ENCODE measurements around the gene CPT1B. TPM values are rescaled to one million over a fixed set of nuclear protein-coding genes. Genes with fewer than 3 reads are reported as not detected.
A peak's percentile ranks its signal among the peaks of the same experiment; 100 is the strongest.

Gene CPT1B
- polyA plus RNA-seq, 3 donors, result 0.18 to 66.9 TPM; not detected in 1

DNA sequence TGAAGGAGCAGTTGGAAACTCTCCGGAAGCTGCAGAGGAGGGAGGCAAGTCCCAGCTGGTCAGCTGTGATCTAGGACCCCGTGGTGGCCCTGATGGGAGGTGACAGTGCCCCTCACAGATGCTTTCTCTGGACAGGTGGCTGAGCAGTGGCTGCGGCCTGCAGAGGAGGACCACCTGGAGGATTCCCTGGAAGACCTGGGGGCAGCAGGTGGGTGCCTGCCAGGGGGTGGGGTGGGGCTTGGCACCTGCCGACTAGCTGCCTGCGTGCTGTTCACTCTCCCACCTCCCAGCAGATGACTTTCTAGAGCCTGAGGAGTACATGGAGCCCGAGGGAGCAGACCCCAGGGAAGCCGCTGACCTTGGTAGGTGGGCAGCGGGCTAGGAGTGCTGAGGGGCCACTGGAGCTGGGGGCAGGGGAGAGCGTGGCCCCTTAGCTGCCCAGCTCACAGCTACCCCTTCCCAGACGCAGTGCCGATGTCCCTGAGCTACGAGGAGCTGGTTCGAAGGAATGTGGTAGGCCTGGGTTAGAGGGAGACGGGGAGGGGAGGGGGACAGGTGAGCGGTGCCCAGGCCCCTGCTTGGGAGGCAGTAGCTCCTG is 55.9 kb downstream of the CPT1B start:
- Mint-ChIP-seq H3K27me3 (ENCODE audit: low read depth in 3 of 3) (peaks cover 0 to under 1% (median 0%) of the 10 kb centered on the region in 3 donors), H3K27ac (peak overlapping the region in 2 of 7 donors; percentile 40 to 46), H3K36me3 (peaks cover 31 to 65% of the 10 kb centered on the region in 2 donors), H3K4me3 (no peak overlapping the region), H3K4me1 (peaks cover 16% of the 10 kb centered on the region), H3K9me3 (peaks cover 0 to 1% (median 0%) of the 10 kb centered on the region in 7 donors)
- DNase-seq, result no peak
- TF ChIP-seq, protein P1, sequence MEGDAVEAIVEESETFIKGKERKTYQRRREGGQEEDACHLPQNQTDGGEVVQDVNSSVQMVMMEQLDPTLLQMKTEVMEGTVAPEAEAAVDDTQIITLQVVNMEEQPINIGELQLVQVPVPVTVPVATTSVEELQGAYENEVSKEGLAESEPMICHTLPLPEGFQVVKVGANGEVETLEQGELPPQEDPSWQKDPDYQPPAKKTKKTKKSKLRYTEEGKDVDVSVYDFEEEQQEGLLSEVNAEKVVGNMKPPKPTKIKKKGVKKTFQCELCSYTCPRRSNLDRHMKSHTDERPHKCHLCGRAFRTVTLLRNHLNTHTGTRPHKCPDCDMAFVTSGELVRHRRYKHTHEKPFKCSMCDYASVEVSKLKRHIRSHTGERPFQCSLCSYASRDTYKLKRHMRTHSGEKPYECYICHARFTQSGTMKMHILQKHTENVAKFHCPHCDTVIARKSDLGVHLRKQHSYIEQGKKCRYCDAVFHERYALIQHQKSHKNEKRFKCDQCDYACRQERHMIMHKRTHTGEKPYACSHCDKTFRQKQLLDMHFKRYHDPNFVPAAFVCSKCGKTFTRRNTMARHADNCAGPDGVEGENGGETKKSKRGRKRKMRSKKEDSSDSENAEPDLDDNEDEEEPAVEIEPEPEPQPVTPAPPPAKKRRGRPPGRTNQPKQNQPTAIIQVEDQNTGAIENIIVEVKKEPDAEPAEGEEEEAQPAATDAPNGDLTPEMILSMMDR (IDR thresholded peaks at IDR 0.05), result no peak
- intact Hi-C loops (cut with micrococcal nuclease), result no loop called here
- H2AFZ ChIP-seq (ENCODE audit: insufficient read depth, low read depth, low read length, poor library complexity, severe bottlenecking), result no peak overlapping the region
- peaks cover 54 to 66% of the 10 kb centered on the region in 2 donors for H3K36me3 ChIP-seq (replicated peaks in 1 of 2; ENCODE audit: control insufficient read depth in 1 of 2, insufficient read depth in 2 of 2, low read length in 2 of 2)
- H3K27me3 ChIP-seq (ENCODE audit: control insufficient read depth in 2 of 2, insufficient read depth in 2 of 2, low read length in 2 of 2), result no peaks in the 10 kb centered on the region
- no peak overlapping the region for H3K27ac ChIP-seq (ENCODE audit: low read depth in 1 of 2, low read length in 2 of 2)
- no peaks in the 10 kb centered on the region for H3K9me3 ChIP-seq (replicated peaks in 1 of 2; ENCODE audit: control insufficient read depth in 1 of 2, insufficient read depth in 1 of 2, low read length in 2 of 2)
- 97% methylated on average over 3 of the region's 15 CpGs for WGBS (ENCODE audit: insufficient coverage)
- no peak overlapping the region for H3K4me3 ChIP-seq (replicated peaks in 1 of 3; ENCODE audit: low read depth in 2 of 3, low read length in 3 of 3)
- H3K79me2 ChIP-seq (ENCODE audit: insufficient read depth, low read length), result peaks cover 31% of the 10 kb centered on the region
- no peak overlapping the region for H3K9ac ChIP-seq (ENCODE audit: insufficient read depth, low read length, poor library complexity, severe bottlenecking)
- no peak overlapping the region for H3K4me2 ChIP-seq (replicated peaks; ENCODE audit: extremely low read depth, low read length, poor library complexity, severe bottlenecking)
- peaks cover 19 to 36% of the 10 kb centered on the region in 2 donors for H3K4me1 ChIP-seq (ENCODE audit: control insufficient read depth in 1 of 2, insufficient read depth in 2 of 2, low read length in 2 of 2)
- peaks cover 62% of the 10 kb centered on the region for H4K20me1 ChIP-seq (ENCODE audit: insufficient read depth, low read length)

DNA sequence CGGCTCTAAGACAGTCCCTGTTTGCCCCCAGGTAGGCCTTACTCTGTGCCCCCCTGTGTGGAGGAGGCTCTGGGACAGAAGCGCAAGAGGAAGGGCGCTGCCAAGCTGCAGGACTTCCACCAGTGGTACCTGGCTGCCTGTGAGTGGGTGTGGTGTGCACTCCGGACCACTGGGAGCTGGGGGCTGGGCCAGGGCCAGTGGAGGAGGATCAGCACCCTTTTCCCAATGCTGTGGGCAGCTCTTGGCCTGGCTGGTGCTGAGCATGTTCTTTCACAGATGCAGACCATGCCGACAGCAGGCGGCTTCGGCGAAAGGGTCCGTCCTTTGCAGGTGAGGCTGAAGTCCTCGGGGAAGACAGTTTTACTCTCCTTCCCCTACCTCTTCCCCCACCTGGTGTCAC is 56.5 kb downstream of the CPT1B start:
- H3K9me3 Mint-ChIP-seq, result peaks cover 0 to 1% (median 0%) of the 10 kb centered on the region in 7 donors
- peaks cover 30 to 67% of the 10 kb centered on the region in 2 donors for H3K36me3 Mint-ChIP-seq
- H3K9me3 ChIP-seq (replicated peaks in 1 of 2; ENCODE audit: control insufficient read depth in 1 of 2, insufficient read depth in 1 of 2, low read length in 2 of 2), result no peaks in the 10 kb centered on the region
- 92% methylated on average over 10 of the region's 10 CpGs for WGBS (ENCODE audit: insufficient coverage)
- peaks cover 15 to 30% of the 10 kb centered on the region in 2 donors for H3K4me1 ChIP-seq (ENCODE audit: control insufficient read depth in 1 of 2, insufficient read depth in 2 of 2, low read length in 2 of 2)
- no peak for DNase-seq
- no peaks in the 10 kb centered on the region for H3K27me3 ChIP-seq (ENCODE audit: control insufficient read depth in 2 of 2, insufficient read depth in 2 of 2, low read length in 2 of 2)
- no peak overlapping the region for H2AFZ ChIP-seq (ENCODE audit: insufficient read depth, low read depth, low read length, poor library complexity, severe bottlenecking)
- no peak overlapping the region for H3K4me3 ChIP-seq (replicated peaks in 1 of 3; ENCODE audit: low read depth in 2 of 3, low read length in 3 of 3)
- TF ChIP-seq, protein P1 (IDR thresholded peaks at IDR 0.05), result no peak
- peaks cover 56% of the 10 kb centered on the region for H4K20me1 ChIP-seq (ENCODE audit: insufficient read depth, low read length)
- H3K79me2 ChIP-seq (ENCODE audit: insufficient read depth, low read length), result peaks cover 28% of the 10 kb centered on the region
- no peak overlapping the region for H3K4me2 ChIP-seq (replicated peaks; ENCODE audit: extremely low read depth, low read length, poor library complexity, severe bottlenecking)
- intact Hi-C loops (cut with micrococcal nuclease), result no loop called here
- peaks cover 0 to 2% (median 0%) of the 10 kb centered on the region in 3 donors for H3K27me3 Mint-ChIP-seq (ENCODE audit: low read depth in 3 of 3)
- H3K4me1 Mint-ChIP-seq, result peaks cover 10% of the 10 kb centered on the region
- no peak overlapping the region for H3K27ac Mint-ChIP-seq
- H3K36me3 ChIP-seq (replicated peaks in 1 of 2; ENCODE audit: control insufficient read depth in 1 of 2, insufficient read depth in 2 of 2, low read length in 2 of 2), result peaks cover 53 to 71% of the 10 kb centered on the region in 2 donors
- H3K27ac ChIP-seq (ENCODE audit: low read depth in 1 of 2, low read length in 2 of 2), result no peak overlapping the region
- no peak overlapping the region for H3K4me3 Mint-ChIP-seq
- H3K9ac ChIP-seq (ENCODE audit: insufficient read depth, low read length, poor library complexity, severe bottlenecking), result no peak overlapping the region

All from CD14-positive monocyte (primary cell).